Esophagus squamous epithelium (tissue), 5 donors: ENCODE data around the gene PPP2R3A. TPM values are rescaled to one million over a fixed set of nuclear protein-coding genes. Genes with fewer than 3 reads are reported as not detected.

Experiments
- DNase-seq: peaks from one replicate; lab custom pipeline; 2025; lab: John Stamatoyannopoulos, UW
- H3K27ac ChIP-seq, 4 donors: fragments of 200-600 bp; sonication (generic); one replicate each; pipeline ENCODE4 v1.5.1; 2016 to 2019; ENCODE audit warnings: mild to moderate bottlenecking in 1 of 4
- H3K27me3 ChIP-seq, 4 donors: fragments of 200-600 bp; sonication (generic); 1 replicate in 3 of 4; 2 replicates in 1 of 4; pipeline versions ENCODE4 v1.5.1 to v1.6.0; 2017 to 2021; ENCODE audit warnings: antibody characterized with exemption in 1 of 4
- H3K36me3 ChIP-seq, 3 donors: fragments of 200-600 bp; sonication (generic); one replicate each; pipeline ENCODE4 v1.5.1; 2016 to 2019
- H3K4me1 ChIP-seq, 3 donors: fragments of 200-600 bp; sonication (generic); one replicate each; pipeline ENCODE4 v1.5.1; 2017 to 2019
- H3K4me3 ChIP-seq, 4 donors: fragments of 200-600 bp; sonication (generic); 1 replicate in 3 of 4; 2 replicates in 1 of 4; pipeline ENCODE4 v1.5.1; 2016 to 2019; ENCODE audit warnings: mild to moderate bottlenecking in 2 of 4, moderate library complexity in 1 of 4
- H3K9me3 ChIP-seq, 3 donors: fragments of 200-600 bp; sonication (generic); one replicate each; pipeline ENCODE4 v1.5.1; 2016 to 2019
- CTCF ChIP-seq, 6 experiments: fragments of 450-650 bp in 4 of 6; fragments of 200-600 bp in 2 of 6; sonication (generic) in 2 of 6; IDR thresholded peaks; one replicate each; pipeline ENCODE4 v1.5.1; 2016 to 2019; ENCODE audit warnings: antibody characterized with exemption in 6 of 6, mild to moderate bottlenecking in 4 of 6, moderate library complexity in 4 of 6
- POLR2A ChIP-seq, 4 donors: fragments of 450-650 bp; IDR thresholded peaks; one replicate each; pipeline ENCODE4 v1.6.1; 2017; ENCODE audit warnings: antibody characterized with exemption in 4 of 4, mild to moderate bottlenecking in 4 of 4, moderate library complexity in 3 of 4
- WGBS, 2 donors: methylation state at CpG; one replicate each; pipeline ENCODE4 v1.1.5; 2018; 5-methylcytosine and 5-hydroxymethylcytosine counted together
- intact Hi-C: fragments of 100-400 bp; cut with DNase I; formaldehyde crosslinking; loops from one replicate; pipeline ENCODE4 v1.15.0; 2022
- total RNA-seq, 4 donors: library from RNA; depleted of rRNA; stranded (reverse); fragments of >200 nt; gene quantifications; one replicate each; pipeline ENCODE4 v1.1.0, GENCODE V29; 2016
- donor health status: DM: yes; HTN: yes; CAD: no.

The PPP2R3A gene
- total RNA-seq, 4 donors from 2014 or later, result 9.4 to 15.6 (median 13.6) TPM

GRCh38 chr3:136070953-136071949 is 105.7 kb downstream of the PPP2R3A start:
- Histone ChIP-seq H3K4me3 (no peak overlapping the region), H3K27ac (peak overlapping the region in 3 of 4 donors; percentile 4 to 60 (median 40)), H3K9me3 (no peaks in the 10 kb centered on the region), H3K27me3 (no peaks in the 10 kb centered on the region), H3K4me1 (peaks cover 0 to 15% (median 0%) of the 10 kb centered on the region in 3 donors), H3K36me3 (peaks cover 0 to 7% (median 0%) of the 10 kb centered on the region in 3 donors)
- 46 to 58% methylated on average over 9 of the region's 9 CpGs for WGBS, 2 donors
- peak in 1 of 6 experiments; percentile 10 for TF ChIP-seq CTCF (IDR thresholded peaks at IDR 0.05)
- TF ChIP-seq POLR2A (IDR thresholded peaks at IDR 0.05), result no peak
- DNase-seq, result no peak
- intact Hi-C loops, result loop anchor here (10.0 kb wide), 1 partner anchor 944 kb away; no protein-coding TSS in a partner anchor

GRCh38 chr3:136074546-136075170 is 109.1 kb downstream of the PPP2R3A start:
- intact Hi-C loops, result loop anchor here (5.0 to 10.0 kb wide), 3 partner anchors 178 to 940 kb away; partner anchors contain the start of gene PCCB
- 89 to 100% methylated on average over 1 of the region's 1 CpG for WGBS, 2 donors

GRCh38 chr3:136075218-136075808 is 109.8 kb downstream of the PPP2R3A start:
- WGBS, 2 donors, result 93 to 96% methylated on average over 1 of the region's 1 CpG
- Histone ChIP-seq H3K36me3 (peaks cover 0 to 15% (median 0%) of the 10 kb centered on the region in 3 donors), H3K9me3 (no peaks in the 10 kb centered on the region), H3K27ac (no peak overlapping the region), H3K4me1 (peaks cover 0 to 15% (median 0%) of the 10 kb centered on the region in 3 donors), H3K4me3 (no peak overlapping the region), H3K27me3 (no peaks in the 10 kb centered on the region)
- TF ChIP-seq CTCF (IDR thresholded peaks at IDR 0.05) (peak; percentile 82 to 96 (median 94)), POLR2A (IDR thresholded peaks at IDR 0.05) (no peak)
- intact Hi-C loops, result loop anchor here (5.0 to 10.0 kb wide), 3 partner anchors 177 to 939 kb away; partner anchors contain the start of gene PCCB
- DNase-seq, result no peak

More at GRCh38 chr3:136074546-136075170, 109.1 kb downstream of the PPP2R3A start:
- no peaks in the 10 kb centered on the region for H3K9me3 ChIP-seq
- H3K4me3 ChIP-seq, result no peak overlapping the region
- no peak overlapping the region for H3K27ac ChIP-seq
- H3K4me1 ChIP-seq, result peaks cover 0 to 15% (median 0%) of the 10 kb centered on the region in 3 donors
- TF ChIP-seq CTCF (IDR thresholded peaks at IDR 0.05) (no peak), POLR2A (IDR thresholded peaks at IDR 0.05) (no peak)
- no peaks in the 10 kb centered on the region for H3K27me3 ChIP-seq
- H3K36me3 ChIP-seq, result peaks cover 0 to 9% (median 0%) of the 10 kb centered on the region in 3 donors
- no peak for DNase-seq

GRCh38 chr3:136075811-136076210 is 110.3 kb downstream of the PPP2R3A start:
- Histone ChIP-seq H3K4me1 (peaks cover 0 to 15% (median 0%) of the 10 kb centered on the region in 3 donors), H3K27ac (no peak overlapping the region), H3K9me3 (no peaks in the 10 kb centered on the region), H3K27me3 (no peaks in the 10 kb centered on the region), H3K36me3 (peaks cover 0 to 17% (median 0%) of the 10 kb centered on the region in 3 donors), H3K4me3 (no peak overlapping the region)
- DNase-seq, result no peak
- intact Hi-C loops, result loop anchor here (5.0 to 10.0 kb wide), 3 partner anchors 176 to 939 kb away; partner anchors contain the start of gene PCCB
- TF ChIP-seq CTCF (IDR thresholded peaks at IDR 0.05) (no peak), POLR2A (IDR thresholded peaks at IDR 0.05) (no peak)
- 47 to 57% methylated on average over 3 of the region's 3 CpGs for WGBS, 2 donors
